WTC11 (cell line): ENCODE data around the gene COL25A1. TPM values are rescaled to one million over a fixed set of nuclear protein-coding genes. Genes with fewer than 3 reads are reported as not detected.
"Not testable (repeated sequence)": the region's sequence is repeated elsewhere in the genome, so short reads cannot be mapped to it uniquely, and the experiment has no call there.

Experiments used
- ATAC-seq: fragments of 200-7000 bp; cut with Tn5 transposase; 2 replicates; pipeline ENCODE4 v1.10.0; 2021; ENCODE audit warnings: mild to moderate bottlenecking, moderate library complexity
- CTCF ChIA-PET: fragments of 300-600 bp; sonication (Branson Sonifier 250); formaldehyde crosslinking; loops from one replicate; lab custom pipeline; 2021; ENCODE audit warnings: antibody characterized with exemption; lab: Charles Lee
- POLR2A ChIA-PET: fragments of 350-600 bp; sonication (Branson Sonifier 250); formaldehyde crosslinking; loops from one replicate; lab custom pipeline; 2021; ENCODE audit warnings: antibody characterized with exemption; lab: Charles Lee
- DNase-seq: peaks from one replicate; pipeline ENCODE4 v3.0.0; 2021; ENCODE audit warnings: low spot score
- H3K27ac Mint-ChIP-seq: 2 replicates; pipeline ENCODE4 v1.8.0; 2021; ENCODE audit warnings: mixed read lengths
- H3K27me3 Mint-ChIP-seq: 2 replicates; pipeline ENCODE4 v1.8.0; 2021; ENCODE audit warnings: low read depth, mild to moderate bottlenecking, moderate library complexity, mixed read lengths
- H3K36me3 Mint-ChIP-seq: 2 replicates; pipeline ENCODE4 v1.8.0; 2021; ENCODE audit warnings: mixed read lengths
- H3K4me1 Mint-ChIP-seq: 2 replicates; pipeline ENCODE4 v1.8.0; 2022; ENCODE audit warnings: mixed read lengths
- H3K4me3 Mint-ChIP-seq: 2 replicates; pipeline ENCODE4 v1.8.0; 2021; ENCODE audit warnings: mild to moderate bottlenecking, moderate library complexity, mixed read lengths
- H3K9me3 Mint-ChIP-seq: 2 replicates; pipeline ENCODE4 v1.8.0; 2021; ENCODE audit warnings: mixed read lengths
- CDX4 ChIP-seq: fragments of 250-450 bp; sonication (Bioruptor Pico); IDR thresholded peaks from 2 replicates; pipeline ENCODE4 v1.9.0; 2021; ENCODE audit warnings: moderate library complexity, mild to moderate bottlenecking, inconsistent platforms, borderline replicate concordance
- ESRRA ChIP-seq: sonication (generic); formaldehyde crosslinking; IDR thresholded peaks from 2 replicates; pipeline ENCODE4 v1.8.1; 2022; ENCODE audit warnings: mild to moderate bottlenecking, missing genetic modification reagents, borderline replicate concordance
- ETV6 ChIP-seq: sonication (generic); formaldehyde crosslinking; IDR thresholded peaks from 2 replicates; pipeline ENCODE4 v1.8.1; 2022; ENCODE audit warnings: mild to moderate bottlenecking, missing genetic modification reagents
- FOXK1 ChIP-seq: sonication (generic); formaldehyde crosslinking; IDR thresholded peaks from 2 replicates; pipeline ENCODE4 v1.8.0; 2022; ENCODE audit warnings: mild to moderate bottlenecking, moderate library complexity, missing genetic modification reagents
- FOXP1 ChIP-seq: sonication (generic); formaldehyde crosslinking; IDR thresholded peaks from 2 replicates; pipeline ENCODE4 v1.8.0; 2022; ENCODE audit warnings: missing genetic modification reagents, mild to moderate bottlenecking, moderate library complexity, borderline replicate concordance
- MAX ChIP-seq: sonication (generic); formaldehyde crosslinking; IDR thresholded peaks from 2 replicates; pipeline ENCODE4 v1.8.0; 2022; ENCODE audit warnings: mild to moderate bottlenecking, missing genetic modification reagents
- PREB ChIP-seq: sonication (generic); formaldehyde crosslinking; IDR thresholded peaks from 2 replicates; pipeline ENCODE4 v1.8.1; 2022; ENCODE audit warnings: mild to moderate bottlenecking, missing genetic modification reagents, moderate library complexity, borderline replicate concordance
- RELA ChIP-seq: sonication (generic); formaldehyde crosslinking; IDR thresholded peaks from 2 replicates; pipeline ENCODE4 v1.8.1; 2022; ENCODE audit warnings: missing genetic modification reagents, mild to moderate bottlenecking, borderline replicate concordance
- SMAD3 ChIP-seq: sonication (generic); formaldehyde crosslinking; IDR thresholded peaks from 2 replicates; pipeline ENCODE4 v1.8.0; 2022; ENCODE audit warnings: missing genetic modification reagents, mild to moderate bottlenecking, borderline replicate concordance
- TEAD4 ChIP-seq: sonication (generic); formaldehyde crosslinking; IDR thresholded peaks from 2 replicates; pipeline ENCODE4 v1.8.0; 2022; ENCODE audit warnings: mild to moderate bottlenecking, missing genetic modification reagents
- ZNF138 ChIP-seq: sonication (generic); formaldehyde crosslinking; conservative IDR thresholded peaks from 2 replicates; pipeline ENCODE4 v1.8.1; 2022; ENCODE audit warnings: mild to moderate bottlenecking, moderate library complexity, missing genetic modification reagents
- ZNF219 ChIP-seq: sonication (generic); formaldehyde crosslinking; IDR thresholded peaks from 2 replicates; pipeline ENCODE4 v1.8.0; 2023; ENCODE audit warnings: missing genetic modification reagents, mild to moderate bottlenecking, borderline replicate concordance
- ZNF232 ChIP-seq: sonication (generic); formaldehyde crosslinking; IDR thresholded peaks from 2 replicates; pipeline ENCODE4 v1.8.0; 2022; ENCODE audit warnings: mild to moderate bottlenecking, missing genetic modification reagents
- ZNF317 ChIP-seq: sonication (generic); formaldehyde crosslinking; IDR thresholded peaks from 2 replicates; pipeline ENCODE4 v1.8.1; 2023; ENCODE audit warnings: low read depth, mild to moderate bottlenecking, moderate library complexity, missing genetic modification reagents, borderline replicate concordance
- ZNF416 ChIP-seq: fragments of 250-450 bp; sonication (Bioruptor Pico); IDR thresholded peaks from 2 replicates; pipeline ENCODE4 v1.9.0; 2021; ENCODE audit warnings: mild to moderate bottlenecking, inconsistent platforms
- ZNF512 ChIP-seq: sonication (generic); formaldehyde crosslinking; IDR thresholded peaks from 2 replicates; pipeline ENCODE4 v1.8.1; 2022; ENCODE audit warnings: missing genetic modification reagents, borderline replicate concordance
- total RNA-seq: library from RNA; stranded (reverse); gene quantifications from 3 replicates; pipeline ENCODE4 v1.2.3, GENCODE V29; 2021
- TF ChIP-seq, protein P1 (sequence below): sonication (generic); formaldehyde crosslinking; IDR thresholded peaks from 2 replicates; pipeline ENCODE4 v1.8.0; 2023; ENCODE audit warnings: missing genetic modification reagents

The COL25A1 gene
- total RNA-seq, 1 experiment from 2014 or later: 6.6 TPM

GRCh38 chr4:108988464-108989195, 313.8 kb downstream of the COL25A1 start:
- Mint-ChIP-seq H3K36me3 (no peaks in the 10 kb centered on the region), H3K4me1 (peaks cover 4% of the 10 kb centered on the region; the same call in 1 of the 2 replicates), H3K27ac (no peak overlapping the region), H3K27me3 (no peaks in the 10 kb centered on the region), H3K4me3 (no peak overlapping the region), H3K9me3 (no peaks in the 10 kb centered on the region)
- ChIA-PET POLR2A (no interaction called here), CTCF (no interaction called here)
- TF ChIP-seq PREB (CRISPR knock-in tag) (no peak), FOXP1 (CRISPR knock-in tag) (no peak), FOXK1 (CRISPR knock-in tag) (no peak), ESRRA (CRISPR knock-in tag) (no peak), ZNF512 (no peak), CDX4 (CRISPR knock-in tag) (no peak), ZNF219 (CRISPR knock-in tag) (no peak), ZNF232 (CRISPR knock-in tag) (no peak), TEAD4 (CRISPR knock-in tag) (no peak), ZNF416 (no peak), ETV6 (CRISPR knock-in tag) (no peak), ZNF317 (CRISPR knock-in tag) (no peak), MAX (no peak), RELA (CRISPR knock-in tag) (no peak), SMAD3 (no peak)
- TF ChIP-seq, protein P1, sequence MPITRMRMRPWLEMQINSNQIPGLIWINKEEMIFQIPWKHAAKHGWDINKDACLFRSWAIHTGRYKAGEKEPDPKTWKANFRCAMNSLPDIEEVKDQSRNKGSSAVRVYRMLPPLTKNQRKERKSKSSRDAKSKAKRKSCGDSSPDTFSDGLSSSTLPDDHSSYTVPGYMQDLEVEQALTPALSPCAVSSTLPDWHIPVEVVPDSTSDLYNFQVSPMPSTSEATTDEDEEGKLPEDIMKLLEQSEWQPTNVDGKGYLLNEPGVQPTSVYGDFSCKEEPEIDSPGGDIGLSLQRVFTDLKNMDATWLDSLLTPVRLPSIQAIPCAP (CRISPR knock-in tag): no peak
- no peak for DNase-seq
- ATAC-seq: no peak

GRCh38 chr4:108984495-108984894, 318.0 kb downstream of the COL25A1 start:
- H3K9me3 Mint-ChIP-seq, POLR2A ChIA-PET, ATAC-seq, H3K27ac Mint-ChIP-seq, CTCF ChIA-PET, H3K27me3 Mint-ChIP-seq, H3K36me3 Mint-ChIP-seq, DNase-seq, H3K4me3 Mint-ChIP-seq, H3K4me1 Mint-ChIP-seq: not testable (repeated sequence)

- no peak overlapping the region for H3K27ac Mint-ChIP-seq
- H3K9me3 Mint-ChIP-seq: no peaks in the 10 kb centered on the region
- peaks cover 11% of the 10 kb centered on the region for H3K4me1 Mint-ChIP-seq
- ATAC-seq (no peak), DNase-seq (no peak)
- ChIA-PET POLR2A (no interaction called here), CTCF (no interaction called here)
- no peak overlapping the region for H3K4me3 Mint-ChIP-seq
- no peaks in the 10 kb centered on the region for H3K36me3 Mint-ChIP-seq
- no peaks in the 10 kb centered on the region for H3K27me3 Mint-ChIP-seq
- no peak for TF ChIP-seq ZNF138
Observed at GRCh38 chr4:108982402-108983185, 319.9 kb downstream of the COL25A1 start.
